Measurements from ENCODE around the gene PURA.
A peak's percentile ranks its signal among the peaks of the same experiment; 100 is the strongest.

PURA gene

DNA sequence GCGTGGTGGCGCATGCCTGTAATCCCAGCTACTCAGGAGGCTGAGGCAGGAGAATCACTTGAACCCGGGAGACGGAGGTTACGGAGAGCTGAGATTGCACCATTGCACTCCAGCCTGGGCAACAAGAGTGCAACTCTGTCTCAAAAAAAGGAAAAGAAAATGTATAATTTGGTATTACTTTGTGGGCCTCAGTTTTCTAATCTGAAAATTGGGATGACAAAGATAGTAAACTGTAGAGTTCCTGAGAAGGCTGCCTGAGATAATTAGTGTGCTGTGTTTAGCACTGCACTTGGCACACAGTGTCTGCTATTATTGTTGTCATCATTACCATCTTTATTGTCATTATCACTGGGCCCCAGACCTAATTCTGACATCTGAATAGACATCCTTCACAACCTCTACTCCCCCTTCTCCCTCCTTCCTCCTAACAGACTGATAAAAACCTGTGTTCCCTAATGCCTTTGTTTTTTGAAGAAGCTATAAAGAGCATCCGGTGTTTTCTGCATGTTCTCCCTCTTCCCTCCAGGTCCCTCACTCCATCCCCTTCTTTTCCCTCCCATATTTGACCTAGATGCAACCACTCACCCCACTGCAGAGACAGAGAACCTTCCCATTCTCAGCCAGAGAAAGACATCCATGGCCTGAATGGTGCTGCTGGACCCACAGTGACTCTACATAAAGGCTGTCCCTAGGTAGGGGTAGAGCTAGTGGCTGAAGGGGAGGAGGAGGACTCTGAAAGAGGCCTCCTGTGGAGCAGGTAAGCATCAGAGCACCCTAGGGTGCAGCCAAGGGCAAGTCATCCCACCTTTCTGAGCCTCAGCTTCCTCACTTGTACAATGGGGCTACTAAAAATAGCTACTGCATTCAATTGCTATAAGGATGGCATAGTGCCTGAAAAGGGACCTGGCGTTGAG is 45.4 kb downstream of the PURA start:
- no peak for DNase-seq

DNA sequence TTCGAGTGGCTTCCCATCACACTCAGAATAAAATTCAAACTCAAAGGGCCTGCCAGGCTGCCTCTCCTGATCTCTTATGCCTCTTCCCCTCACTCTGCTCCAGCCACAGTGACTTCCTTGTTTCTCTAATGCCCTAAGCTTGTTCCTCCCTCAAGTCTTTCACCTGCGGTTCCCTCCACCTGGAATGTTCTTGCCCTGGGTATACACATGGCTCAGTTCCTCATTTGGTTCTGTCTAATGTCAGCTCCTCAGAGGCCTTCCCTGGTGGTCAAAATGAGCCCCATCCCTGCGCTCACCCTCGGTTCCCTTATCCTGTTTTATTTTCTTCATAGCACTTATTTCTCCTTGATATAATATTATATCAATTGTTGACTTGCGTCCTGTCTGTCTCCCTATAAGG is 48.4 kb downstream of the PURA start:
- DNase-seq = no peak

GRCh38 chr5:140162781-140163180 is 48.9 kb downstream of the PURA start:
- no peak for DNase-seq

GRCh38 chr5:140165101-140165922 is 51.4 kb downstream of the PURA start:
- DNase-seq = no peak

- DNase-seq = no peak
Measured at GRCh38 chr5:140165923-140166270, 52.0 kb downstream of the PURA start.

GRCh38 chr5:140166911-140167310 is 53.0 kb downstream of the PURA start:
- no peak for DNase-seq

DNA sequence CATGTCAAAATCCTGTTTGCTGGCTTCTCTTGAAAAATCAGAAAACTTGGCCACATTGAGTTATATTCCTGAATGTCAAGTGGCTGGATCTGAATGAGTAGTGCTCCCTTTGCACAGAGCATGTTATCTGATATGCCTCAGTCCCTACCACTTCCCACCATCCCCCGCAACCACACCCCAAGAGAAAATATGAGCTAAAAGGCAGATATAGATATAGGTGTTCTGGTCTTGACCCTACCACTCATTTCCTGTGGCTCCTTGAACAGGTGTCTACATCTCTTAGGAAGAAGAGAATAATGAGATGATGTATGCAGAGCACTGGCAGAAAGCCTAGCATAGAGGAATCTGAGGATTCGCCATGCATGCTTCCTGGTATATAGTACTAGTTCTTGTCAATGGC is 54.5 kb downstream of the PURA start:
- DNase-seq = no peak

DNA sequence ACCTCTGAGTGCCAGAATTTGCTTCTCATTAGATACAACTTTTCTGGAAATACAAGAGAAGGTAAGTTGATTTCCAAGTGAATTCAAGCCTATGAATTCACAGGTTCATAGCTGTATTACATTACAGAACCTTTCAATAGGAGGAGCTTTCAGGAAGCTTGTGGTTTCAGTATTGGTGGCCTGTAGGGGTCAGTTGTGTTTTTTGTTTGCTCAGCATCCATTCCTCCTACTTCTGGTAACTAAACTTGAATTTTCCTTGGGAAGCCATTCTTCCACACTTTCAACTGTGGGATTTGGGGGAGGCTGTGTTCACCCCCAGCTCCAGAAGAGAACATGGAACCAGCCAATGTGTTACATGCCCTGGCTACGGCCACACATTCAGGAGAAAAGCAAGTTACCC is 55.5 kb downstream of the PURA start:
- DNase-seq = no peak

GRCh38 chr5:140172483-140172882 is 58.6 kb downstream of the PURA start:
- DNase-seq = no peak

DNA sequence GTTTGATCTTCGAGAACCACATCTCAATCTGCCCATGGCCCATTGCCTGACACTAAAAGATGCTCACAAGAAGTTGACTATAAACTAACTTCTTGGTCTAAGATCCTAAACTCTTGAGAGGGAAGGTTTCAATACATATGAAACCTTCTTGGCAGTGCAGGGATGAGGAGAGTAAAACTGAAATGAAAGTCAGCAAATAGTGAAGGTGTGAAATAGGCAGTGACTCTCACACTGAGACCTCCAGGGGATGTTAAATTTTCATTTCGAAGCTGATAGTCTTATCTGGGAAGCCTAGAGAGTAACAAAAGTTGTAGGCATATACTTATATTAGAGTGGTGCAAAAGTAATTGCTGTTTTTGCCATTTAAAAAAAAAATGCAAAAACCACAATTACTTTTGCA is 60.1 kb downstream of the PURA start:
- DNase-seq = no peak

DNA sequence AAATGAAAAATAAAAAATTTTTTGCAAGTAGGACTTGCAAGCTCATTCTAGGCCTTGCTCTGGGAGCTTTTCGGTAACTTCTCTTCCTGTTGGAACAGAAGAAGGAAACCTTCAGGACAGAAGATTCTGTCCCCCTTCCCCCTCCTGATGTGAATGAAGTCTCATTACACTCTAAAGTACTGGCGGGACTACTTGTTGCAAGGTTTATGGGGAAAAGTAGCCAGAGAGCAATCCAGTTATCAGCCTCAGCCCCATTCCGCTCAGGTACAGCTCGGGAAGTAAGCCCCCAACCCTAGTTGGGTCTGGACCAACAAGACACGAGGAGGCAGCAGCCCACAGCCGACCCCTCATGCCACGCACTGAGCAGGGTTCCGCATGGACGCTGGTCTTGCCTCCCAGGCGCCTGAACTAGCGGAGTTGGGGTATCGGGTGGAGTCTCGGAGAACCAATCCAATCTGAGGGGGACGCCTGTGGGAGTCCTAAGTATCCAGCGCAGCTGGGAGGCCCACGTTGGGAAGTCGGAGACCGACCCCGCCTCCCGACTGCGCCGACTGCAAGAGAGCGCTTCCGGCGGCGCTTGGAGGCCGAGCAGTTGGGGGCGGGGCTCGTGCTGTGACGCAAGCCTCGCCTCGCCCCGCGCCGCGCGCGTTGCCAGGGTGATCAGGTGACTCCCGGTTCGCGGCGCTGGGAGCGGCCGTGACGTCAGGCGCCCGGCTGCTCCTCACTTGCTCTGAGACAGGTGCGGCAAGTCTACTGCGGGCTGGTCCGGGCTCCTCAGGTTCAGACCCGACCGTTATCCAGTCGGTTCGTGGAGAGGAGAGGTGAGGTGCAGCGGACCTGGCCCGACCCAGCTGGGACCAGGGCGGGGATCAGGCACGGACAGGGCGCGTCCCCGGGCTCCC is 60.8 kb downstream of the PURA start, which contains the start of gene CYSTM1:
CYSTM1 (plus strand) TSS at position 724 of the 902 bp plus-strand sequence. CDS start 19,278 bp downstream, outside the sequence.
- peak; percentile 53 to 97 (median 87) for DNase-seq

All from nucleus accumbens (tissue), 56 donors.